HT-29 (cell line): ENCODE results near the gene ZNF182. TPM values are rescaled to one million over a fixed set of nuclear protein-coding genes. Genes with fewer than 3 reads are reported as not detected.

Experiments
- total RNA-seq: library from RNA; depleted of rRNA; stranded (reverse); fragments of >200 nt; shearing (Covaris generic); gene quantifications from 2 replicates; pipeline ENCODE4 v1.2.3, GENCODE V29; 2014; rRNA removed

The ZNF182 gene
- total RNA-seq, 1 experiment from 2014 or later = 0.81 TPM

Other genes with a start within 250 kb of the ZNF182 start
- gene ZNF81, start 167.1 kb downstream of the ZNF182 start, total RNA-seq = 5.5 and 7.4 TPM in 2 replicates
- not detected in 2 replicates for gene SPACA5, start 3.0 kb upstream of the ZNF182 start, total RNA-seq
- gene ZNF630, start 67.7 kb upstream of the ZNF182 start, total RNA-seq = 0.10 and 0.68 TPM in 2 replicates
- gene SPACA5B, start 126.6 kb upstream of the ZNF182 start, total RNA-seq = not detected in 2 replicates
- gene SSX5, start 192.8 kb upstream of the ZNF182 start, total RNA-seq = not detected in 2 replicates